SK-N-DZ (cell line): ENCODE measurements around the gene CDK14.
"Not testable (repeated sequence)": the region's sequence is repeated elsewhere in the genome, so short reads cannot be mapped to it uniquely, and the experiment has no call there.

Experiments used
- DNase-seq: peaks from one replicate; pipeline ENCODE4 v3.0.0-alpha.2; 2015; ENCODE audit warnings: low spot score

CDK14 gene

GRCh38 chr7:90891529-90891928 lies 295.4 kb downstream of the CDK14 start:
- DNase-seq: no peak

- DNase-seq: no peak
These were observed 296.1 kb downstream of the CDK14 start for GRCh38 chr7:90892213-90892612.

- no peak for DNase-seq
These were observed 298.0 kb downstream of the CDK14 start for GRCh38 chr7:90894122-90894521.

- no peak for DNase-seq
These were observed 300.3 kb downstream of the CDK14 start for GRCh38 chr7:90896458-90896857.

GRCh38 chr7:90897961-90898469 lies 301.9 kb downstream of the CDK14 start:
- DNase-seq: no peak

- DNase-seq: no peak
These were observed 304.7 kb downstream of the CDK14 start for GRCh38 chr7:90900628-90901356.

- no peak for DNase-seq
These were observed 307.7 kb downstream of the CDK14 start for GRCh38 chr7:90903841-90904240.

GRCh38 chr7:90910136-90910535 lies 314.0 kb downstream of the CDK14 start:
- DNase-seq: no peak

- DNase-seq: no peak
These were observed 320.2 kb downstream of the CDK14 start for GRCh38 chr7:90916319-90916718.

GRCh38 chr7:90917539-90917938 lies 321.4 kb downstream of the CDK14 start:
- DNase-seq: no peak

GRCh38 chr7:90918303-90918702 lies 322.2 kb downstream of the CDK14 start:
- no peak for DNase-seq

- no peak for DNase-seq
These were observed 323.7 kb downstream of the CDK14 start for GRCh38 chr7:90919816-90920215.

GRCh38 chr7:90920336-90920735 lies 324.2 kb downstream of the CDK14 start:
- no peak for DNase-seq

- DNase-seq: no peak
These were observed 327.4 kb downstream of the CDK14 start for GRCh38 chr7:90923541-90923997.

- not testable (repeated sequence) for DNase-seq
These were observed 332.7 kb downstream of the CDK14 start for GRCh38 chr7:90928700-90929424.

GRCh38 chr7:90931986-90932916 lies 336.1 kb downstream of the CDK14 start:
- DNase-seq: no peak

GRCh38 chr7:90933041-90933440 lies 336.9 kb downstream of the CDK14 start:
- DNase-seq: no peak

- DNase-seq: no peak
These were observed 337.9 kb downstream of the CDK14 start for GRCh38 chr7:90933984-90934383.

GRCh38 chr7:90938371-90938770 lies 342.2 kb downstream of the CDK14 start:
- no peak for DNase-seq

- DNase-seq: no peak
These were observed 343.5 kb downstream of the CDK14 start for GRCh38 chr7:90939666-90940065.

GRCh38 chr7:90944021-90944420 lies 347.9 kb downstream of the CDK14 start:
- DNase-seq: no peak
